Body of pancreas (tissue), 4 donors: ENCODE measurements around the gene TBC1D16.

Experiments
- POLR2A ChIP-seq, 3 donors: fragments of 450-650 bp; IDR thresholded peaks; one replicate each; pipeline ENCODE4 v1.6.1; 2016; ENCODE audit warnings: antibody characterized with exemption in 3 of 3, mild to moderate bottlenecking in 2 of 3
- TF ChIP-seq, protein P1 (sequence below), 7 experiments: fragments of 450-650 bp in 4 of 7; fragments of 200-600 bp in 3 of 7; sonication (generic) in 3 of 7; IDR thresholded peaks; one replicate each; pipeline ENCODE4 v1.5.1; 2016 to 2019; ENCODE audit warnings: antibody characterized with exemption in 7 of 7

DNA sequence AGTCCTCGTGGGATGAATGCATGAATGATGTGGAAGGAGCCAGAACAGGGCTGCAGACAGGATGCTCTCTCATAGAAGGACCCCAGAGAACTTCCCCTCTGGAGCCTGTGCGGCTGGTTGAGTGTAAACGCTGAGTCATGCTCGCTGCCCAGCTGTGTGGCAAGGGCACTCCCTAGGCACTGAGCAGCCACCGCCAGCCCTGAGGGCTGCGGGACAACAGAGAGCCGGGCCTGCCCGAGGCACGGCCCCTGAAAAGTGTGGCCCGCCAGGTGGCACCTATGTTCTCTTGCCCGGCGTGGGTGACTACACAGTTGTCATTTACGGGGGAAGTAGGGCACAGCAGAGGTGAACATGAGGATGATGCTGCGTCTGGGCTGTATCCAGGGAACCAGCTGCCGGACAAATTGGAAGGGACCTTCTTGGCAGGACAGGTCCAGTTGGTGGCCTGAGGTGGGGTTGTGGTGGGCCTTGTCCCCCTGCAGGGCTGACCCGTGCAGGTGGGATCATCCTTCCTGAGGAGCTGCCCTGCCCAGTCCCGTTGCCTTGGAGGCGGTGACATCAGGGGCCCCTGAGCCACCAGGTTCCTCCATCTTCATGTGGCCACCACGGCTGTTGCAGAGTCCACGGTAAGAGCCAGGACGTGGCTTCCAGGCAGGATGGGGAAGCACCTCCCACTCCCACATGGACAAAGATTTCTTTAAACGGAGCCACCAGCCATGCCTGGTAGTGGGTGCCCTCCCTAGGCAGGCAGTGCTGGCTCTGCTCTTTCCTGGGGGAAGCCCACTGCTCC is 101.6 kb downstream of the TBC1D16 start:
- TF ChIP-seq, protein P1, sequence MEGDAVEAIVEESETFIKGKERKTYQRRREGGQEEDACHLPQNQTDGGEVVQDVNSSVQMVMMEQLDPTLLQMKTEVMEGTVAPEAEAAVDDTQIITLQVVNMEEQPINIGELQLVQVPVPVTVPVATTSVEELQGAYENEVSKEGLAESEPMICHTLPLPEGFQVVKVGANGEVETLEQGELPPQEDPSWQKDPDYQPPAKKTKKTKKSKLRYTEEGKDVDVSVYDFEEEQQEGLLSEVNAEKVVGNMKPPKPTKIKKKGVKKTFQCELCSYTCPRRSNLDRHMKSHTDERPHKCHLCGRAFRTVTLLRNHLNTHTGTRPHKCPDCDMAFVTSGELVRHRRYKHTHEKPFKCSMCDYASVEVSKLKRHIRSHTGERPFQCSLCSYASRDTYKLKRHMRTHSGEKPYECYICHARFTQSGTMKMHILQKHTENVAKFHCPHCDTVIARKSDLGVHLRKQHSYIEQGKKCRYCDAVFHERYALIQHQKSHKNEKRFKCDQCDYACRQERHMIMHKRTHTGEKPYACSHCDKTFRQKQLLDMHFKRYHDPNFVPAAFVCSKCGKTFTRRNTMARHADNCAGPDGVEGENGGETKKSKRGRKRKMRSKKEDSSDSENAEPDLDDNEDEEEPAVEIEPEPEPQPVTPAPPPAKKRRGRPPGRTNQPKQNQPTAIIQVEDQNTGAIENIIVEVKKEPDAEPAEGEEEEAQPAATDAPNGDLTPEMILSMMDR (IDR thresholded peaks at IDR 0.05) = no peak
- TF ChIP-seq POLR2A (IDR thresholded peaks at IDR 0.05) = no peak
